GM18508 (cell line): ENCODE results near the gene CYREN.
A peak's percentile ranks its signal among the peaks of the same experiment; 100 is the strongest.
"Not testable (repeated sequence)": the region's sequence is repeated elsewhere in the genome, so short reads cannot be mapped to it uniquely, and the experiment has no call there.

ENCODE experiments used
- ATAC-seq: cut with Tn5 transposase; IDR thresholded peaks from one replicate; pipeline ENCODE4 v1.9.1; 2021; ENCODE audit warnings: moderate number of reproducible peaks; ENCODE audit not compliant: insufficient read depth, unreplicated experiment

Gene CYREN

GRCh38 chr7:135170274-135170997, at the start of gene CYREN:
Gene CYREN, minus strand, starts transcription at chr7:135170707. Its CDS starts 1,785 bp downstream, at chr7:135168922.
- ATAC-seq = peak; percentile 30

GRCh38 chr7:135217645-135218509, 47.4 kb upstream of the CYREN start:
- ATAC-seq = no peak

- ATAC-seq = no peak
Measured at GRCh38 chr7:135215698-135216097, 45.2 kb upstream of the CYREN start.

GRCh38 chr7:135215180-135215579, 44.7 kb upstream of the CYREN start:
- ATAC-seq = no peak

GRCh38 chr7:135213831-135214230, 43.3 kb upstream of the CYREN start:
- no peak for ATAC-seq

GRCh38 chr7:135211946-135212685, 41.6 kb upstream of the CYREN start:
- not testable (repeated sequence) for ATAC-seq

DNA sequence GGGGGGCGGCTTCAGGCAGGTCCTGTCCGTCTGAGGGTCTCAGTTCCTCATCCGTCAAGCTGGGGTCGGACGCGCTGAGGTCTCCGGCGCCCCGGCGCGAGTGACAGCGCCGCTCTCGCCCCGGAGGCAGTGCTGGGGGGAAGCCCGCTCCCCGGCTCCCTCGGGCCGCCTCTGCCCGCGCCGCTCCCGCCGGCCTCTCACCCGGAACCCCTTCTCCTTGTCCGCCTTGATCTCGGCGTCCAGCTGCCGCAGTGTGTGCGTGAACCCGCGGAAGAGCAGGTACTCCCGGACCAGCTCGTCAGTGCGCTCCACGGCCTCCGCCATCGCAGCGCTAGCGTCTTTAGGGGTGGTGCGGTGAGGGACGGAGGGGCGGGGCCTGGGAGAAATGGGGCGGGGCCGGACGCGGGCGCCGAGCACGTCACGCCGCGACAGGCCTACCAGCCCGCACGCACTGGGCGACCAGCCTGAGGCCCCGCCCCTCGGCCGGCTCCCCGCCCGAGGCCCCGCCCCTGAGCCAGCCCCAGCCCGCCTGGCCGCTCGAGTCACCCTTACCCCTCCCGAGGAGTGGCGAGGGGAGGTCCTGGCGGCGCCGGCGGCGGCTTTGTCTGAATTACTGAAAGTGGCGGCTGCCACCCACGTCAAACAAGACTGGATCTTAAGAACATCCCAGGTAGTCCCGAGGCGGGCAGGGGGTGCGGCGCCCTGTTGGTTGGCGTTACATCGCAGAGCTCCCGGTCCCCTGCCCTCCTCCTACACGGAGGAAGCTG, 40.9 kb upstream of the CYREN start, which contains the start of gene WDR91:
WDR91 (minus strand) TSS at position 348 of the 767 bp plus-strand sequence; CDS start at position 324, 24 bp downstream.
- ATAC-seq = peak; percentile 30

DNA sequence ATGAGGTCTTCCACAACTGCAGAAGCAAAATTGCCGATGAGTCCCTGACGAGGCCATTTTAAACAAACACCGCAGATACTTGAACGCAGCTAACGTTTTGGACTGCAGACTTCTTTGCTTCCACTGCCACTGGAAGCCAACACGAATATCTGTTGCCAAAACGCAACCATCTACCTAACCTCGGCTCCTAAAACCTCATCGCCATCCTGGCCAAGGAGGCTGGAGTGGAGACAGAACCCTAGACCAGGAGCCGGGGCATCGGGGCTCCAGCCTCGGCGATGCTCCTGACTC, 40.3 kb upstream of the CYREN start:
- ATAC-seq = no peak

- no peak for ATAC-seq
Measured at GRCh38 chr7:135209225-135209834, 38.8 kb upstream of the CYREN start.

DNA sequence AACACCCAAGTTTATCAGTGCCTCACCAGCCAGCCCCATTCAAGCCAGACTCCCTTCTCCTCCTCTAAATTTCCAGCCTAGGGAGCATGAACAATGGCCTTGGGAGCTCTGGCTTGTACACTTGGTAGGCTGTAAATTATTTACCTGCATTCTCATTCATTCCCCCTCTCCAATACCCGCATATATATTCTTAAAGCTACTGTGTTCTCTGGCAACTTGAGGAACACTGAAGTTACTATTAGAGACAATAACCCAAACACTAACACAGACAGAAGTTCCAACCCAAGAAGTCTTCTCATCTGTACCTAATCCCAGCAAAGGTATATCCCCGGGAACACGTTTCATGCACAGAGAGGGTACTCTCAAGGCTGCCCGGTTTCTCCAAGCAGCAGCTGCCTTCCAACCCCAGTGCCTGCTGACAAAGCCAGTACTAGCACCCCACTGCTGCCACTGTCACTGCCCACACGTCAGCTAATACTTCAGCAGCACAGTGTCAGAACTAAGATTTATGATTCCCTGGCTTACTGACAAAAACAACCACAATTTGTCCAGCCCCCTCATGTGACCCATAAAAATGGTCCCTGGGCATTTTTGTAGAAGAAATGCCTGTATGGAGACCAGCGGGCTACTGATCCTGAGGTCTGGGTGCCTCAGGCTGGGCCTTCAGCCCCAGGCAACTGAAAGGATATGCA, 37.7 kb upstream of the CYREN start:
- ATAC-seq = no peak

DNA sequence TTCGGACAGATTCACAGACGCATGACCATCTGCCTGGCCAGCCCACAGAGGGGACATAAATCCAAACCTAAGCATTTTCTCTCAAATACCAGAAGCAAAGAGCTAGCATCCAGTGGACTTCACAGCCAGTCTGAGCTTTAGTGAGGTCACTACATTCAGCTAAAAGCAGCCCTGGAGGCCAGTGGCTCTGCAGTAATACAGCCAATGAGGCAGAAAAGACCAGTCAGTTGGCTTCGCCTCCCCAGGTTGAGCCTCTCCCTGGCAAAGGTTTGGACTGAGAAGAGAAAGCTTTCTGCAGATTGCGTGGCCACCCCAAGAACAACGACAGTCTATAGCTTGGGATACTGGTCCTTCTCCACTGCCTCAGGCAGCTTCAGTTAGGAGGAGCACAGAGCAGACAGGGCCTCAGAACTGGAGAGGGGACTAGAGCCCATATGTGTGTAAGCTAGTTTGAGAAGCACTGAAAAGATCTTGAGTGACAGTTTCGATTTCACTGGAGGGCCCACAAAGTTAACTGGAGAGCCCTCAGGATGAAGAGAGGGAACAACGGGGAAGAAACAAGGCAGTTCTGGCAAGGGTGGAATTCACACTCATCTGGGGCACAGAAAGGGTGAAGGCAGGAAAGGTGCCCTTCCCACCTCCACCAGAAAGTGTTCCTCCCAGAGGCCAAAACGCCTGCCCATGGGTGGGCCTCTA, 37.0 kb upstream of the CYREN start:
- ATAC-seq = no peak

GRCh38 chr7:135206941-135207391, 36.5 kb upstream of the CYREN start:
- ATAC-seq = peak; percentile 37

DNA sequence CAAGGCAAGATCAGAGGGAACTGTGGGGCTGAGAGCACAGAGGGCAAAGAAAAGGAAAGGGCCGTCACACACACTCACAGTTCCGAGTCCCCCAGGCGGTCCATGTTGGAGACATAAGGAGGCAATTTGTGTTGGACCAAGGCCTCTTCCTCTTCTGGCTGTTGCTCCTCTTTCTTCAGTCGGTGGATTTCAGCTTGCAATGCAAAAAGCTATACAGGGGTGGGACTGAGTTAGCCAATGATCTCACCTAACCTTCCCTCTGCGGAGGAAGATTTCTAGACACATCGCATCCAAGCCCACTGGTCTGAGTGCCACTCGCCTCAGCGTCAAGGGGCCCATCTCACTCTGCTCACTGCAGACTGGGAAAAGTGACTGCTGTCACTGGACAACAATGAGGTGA, 35.3 kb upstream of the CYREN start:
- ATAC-seq = no peak

DNA sequence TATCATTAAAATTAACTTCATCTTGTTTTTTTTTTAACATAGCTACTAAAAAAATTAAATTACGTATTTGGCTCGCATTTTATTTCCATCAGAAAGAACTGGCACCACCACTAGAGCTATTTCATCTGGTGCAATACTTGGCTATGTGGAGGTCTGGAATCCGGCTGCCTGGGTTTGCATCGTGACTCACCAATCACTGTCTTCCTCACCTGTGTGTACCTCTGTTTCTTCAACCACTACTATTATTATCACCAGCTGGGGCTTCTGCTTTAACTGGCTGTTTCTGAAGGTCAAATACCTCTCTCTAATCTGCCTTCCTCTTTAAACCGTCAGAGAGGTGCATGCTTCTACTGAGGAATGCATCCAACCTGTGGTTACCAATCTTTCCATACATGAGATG, 34.4 kb upstream of the CYREN start:
- no peak for ATAC-seq

- ATAC-seq = no peak
Measured at GRCh38 chr7:135204341-135204749, 33.8 kb upstream of the CYREN start.

- no peak for ATAC-seq
Measured at GRCh38 chr7:135201350-135201749, 30.8 kb upstream of the CYREN start.

DNA sequence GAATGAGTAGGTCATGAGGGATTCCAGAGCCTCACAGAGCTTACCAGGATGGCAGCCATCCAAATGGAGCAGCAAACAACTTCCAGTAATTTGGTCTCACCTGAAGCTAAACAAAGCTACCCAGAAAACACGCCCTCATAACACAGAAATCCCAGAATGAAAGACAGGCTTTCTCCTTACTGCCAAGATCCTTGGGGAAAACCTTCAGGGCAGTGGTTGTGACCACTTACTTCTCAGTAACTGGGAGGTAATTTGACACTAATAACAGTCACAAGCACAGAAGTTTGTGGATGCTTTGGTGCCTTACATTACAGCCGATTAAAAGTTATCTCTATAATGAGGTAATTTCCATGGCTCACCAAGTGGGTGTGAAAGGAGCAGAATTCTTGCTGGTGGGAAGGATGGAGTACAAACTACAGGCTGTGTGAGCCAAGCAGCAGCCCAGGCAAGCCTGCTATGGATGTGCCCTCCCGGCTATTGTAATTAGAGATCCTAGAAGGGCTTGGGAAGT, 30.4 kb upstream of the CYREN start:
- ATAC-seq = no peak

GRCh38 chr7:135199439-135199838, 28.9 kb upstream of the CYREN start:
- no peak for ATAC-seq
